Prostate gland (tissue), 2 donors: Measurements from ENCODE around the gene TCF7L1.

Experiments used
- POLR2A ChIP-seq: fragments of 450-650 bp; IDR thresholded peaks from one replicate; pipeline ENCODE4 v1.6.1; 2016; ENCODE audit warnings: antibody characterized with exemption, mild to moderate bottlenecking
- POLR2AphosphoS5 ChIP-seq: sonication (generic); formaldehyde crosslinking; IDR thresholded peaks from one replicate; pipeline ENCODE4 v1.6.1; 2017; ENCODE audit warnings: antibody characterized with exemption
- TF ChIP-seq, protein P1 (sequence below), 4 experiments: fragments of 200-600 bp in 2 of 4; fragments of 450-650 bp in 2 of 4; sonication (generic) in 2 of 4; IDR thresholded peaks; 1 replicate in 3 of 4; 2 replicates in 1 of 4; pipeline ENCODE4 v1.5.1; 2016 to 2019; ENCODE audit warnings: antibody characterized with exemption in 4 of 4, mild to moderate bottlenecking in 2 of 4, moderate library complexity in 2 of 4

DNA sequence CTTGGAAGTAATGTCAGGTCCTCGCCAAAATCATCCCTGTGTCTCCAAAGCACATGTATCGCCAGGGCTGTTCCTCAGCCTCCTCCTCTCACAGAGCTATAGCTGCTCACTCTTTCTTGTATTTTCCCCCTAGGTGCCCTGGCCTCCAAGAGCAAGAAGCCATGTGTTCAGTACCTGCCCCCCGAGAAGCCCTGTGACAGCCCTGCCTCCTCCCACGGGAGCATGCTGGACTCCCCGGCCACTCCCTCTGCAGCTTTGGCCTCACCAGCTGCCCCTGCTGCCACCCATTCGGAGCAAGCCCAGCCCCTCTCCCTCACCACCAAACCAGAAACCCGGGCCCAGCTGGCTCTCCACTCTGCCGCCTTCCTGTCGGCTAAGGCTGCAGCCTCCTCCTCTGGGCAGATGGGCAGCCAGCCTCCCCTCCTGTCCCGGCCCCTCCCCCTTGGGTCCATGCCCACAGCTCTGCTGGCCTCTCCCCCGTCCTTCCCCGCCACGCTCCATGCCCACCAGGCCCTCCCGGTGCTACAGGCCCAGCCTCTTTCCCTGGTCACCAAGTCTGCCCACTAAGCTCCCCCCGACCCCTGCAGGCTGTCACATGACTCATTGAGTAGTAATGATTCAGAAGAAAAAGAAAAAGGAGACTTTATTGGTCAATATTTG lies 175.8 kb downstream of the TCF7L1 start:
- TF ChIP-seq, protein P1, sequence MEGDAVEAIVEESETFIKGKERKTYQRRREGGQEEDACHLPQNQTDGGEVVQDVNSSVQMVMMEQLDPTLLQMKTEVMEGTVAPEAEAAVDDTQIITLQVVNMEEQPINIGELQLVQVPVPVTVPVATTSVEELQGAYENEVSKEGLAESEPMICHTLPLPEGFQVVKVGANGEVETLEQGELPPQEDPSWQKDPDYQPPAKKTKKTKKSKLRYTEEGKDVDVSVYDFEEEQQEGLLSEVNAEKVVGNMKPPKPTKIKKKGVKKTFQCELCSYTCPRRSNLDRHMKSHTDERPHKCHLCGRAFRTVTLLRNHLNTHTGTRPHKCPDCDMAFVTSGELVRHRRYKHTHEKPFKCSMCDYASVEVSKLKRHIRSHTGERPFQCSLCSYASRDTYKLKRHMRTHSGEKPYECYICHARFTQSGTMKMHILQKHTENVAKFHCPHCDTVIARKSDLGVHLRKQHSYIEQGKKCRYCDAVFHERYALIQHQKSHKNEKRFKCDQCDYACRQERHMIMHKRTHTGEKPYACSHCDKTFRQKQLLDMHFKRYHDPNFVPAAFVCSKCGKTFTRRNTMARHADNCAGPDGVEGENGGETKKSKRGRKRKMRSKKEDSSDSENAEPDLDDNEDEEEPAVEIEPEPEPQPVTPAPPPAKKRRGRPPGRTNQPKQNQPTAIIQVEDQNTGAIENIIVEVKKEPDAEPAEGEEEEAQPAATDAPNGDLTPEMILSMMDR (IDR thresholded peaks at IDR 0.05): no peak
- no peak for TF ChIP-seq POLR2AphosphoS5
- no peak for TF ChIP-seq POLR2A
